ENCODE measurements around the gene IZUMO1.

The IZUMO1 gene

GRCh38 chr19:48708471-48708870 is 38.2 kb downstream of the IZUMO1 start:
- Histone ChIP-seq H3K4me1 (ENCODE audit: control insufficient read depth in 2 of 2, insufficient read depth in 1 of 2, low read depth in 1 of 2, low read length in 2 of 2) (peaks cover 4 to 6% of the 10 kb centered on the region in 2 donors), H2AFZ (ENCODE audit: low read length) (no peak overlapping the region)
- WGBS, 2 donors (ENCODE audit: extremely low coverage in 2 of 2, insufficient read length in 2 of 2, insufficient replicate concordance in 1 of 2) = no CpG with 5 or more reads among the region's 11 CpGs

GRCh38 chr19:48705431-48705830 is 41.3 kb downstream of the IZUMO1 start:
- Histone ChIP-seq H2BK5ac (ENCODE audit: low read length) (peak overlapping the region; percentile 13), H3K4ac (ENCODE audit: low read length) (no peak overlapping the region), H2BK120ac (ENCODE audit: low read depth, low read length) (no peak overlapping the region), H2BK15ac (ENCODE audit: low read length) (no peak overlapping the region), H2AFZ (ENCODE audit: low read length) (no peak overlapping the region), H4K8ac (ENCODE audit: low read depth, low read length) (no peak overlapping the region), H2AK5ac (ENCODE audit: low read depth, low read length) (no peak overlapping the region), H3K9ac (ENCODE audit: low read depth, low read length, poor library complexity) (no peak overlapping the region), H3K4me3 (ENCODE audit: low read length in 2 of 2) (no peak overlapping the region), H4K91ac (ENCODE audit: low read depth, low read length, poor library complexity) (no peak overlapping the region), H3K4me2 (ENCODE audit: insufficient read depth, low read length, poor library complexity, severe bottlenecking) (no peak overlapping the region), H3K79me1 (ENCODE audit: low read depth, low read length) (no peaks in the 10 kb centered on the region), H3K9me3 (replicated peaks in 1 of 2; ENCODE audit: control insufficient read depth in 2 of 2, insufficient read depth in 1 of 2, low read depth in 1 of 2, low read length in 2 of 2) (peaks cover 0 to 3% of the 10 kb centered on the region in 2 donors), H3K18ac (ENCODE audit: low read length) (no peak overlapping the region), H3K27ac (replicated peaks; ENCODE audit: low read length) (no peak overlapping the region), H3K36me3 (replicated peaks in 1 of 2; ENCODE audit: control insufficient read depth in 2 of 2, insufficient read depth in 2 of 2, low read length in 2 of 2) (peaks cover 0 to 2% of the 10 kb centered on the region in 2 donors), H3K4me1 (ENCODE audit: control insufficient read depth in 2 of 2, insufficient read depth in 1 of 2, low read depth in 1 of 2, low read length in 2 of 2) (no peaks in the 10 kb centered on the region), H2BK12ac (ENCODE audit: low read length) (no peak overlapping the region), H3K14ac (ENCODE audit: low read length) (no peak overlapping the region), H3K23ac (ENCODE audit: low read depth, low read length, poor library complexity) (no peak overlapping the region), H3K27me3 (ENCODE audit: control insufficient read depth in 3 of 3, insufficient read depth in 3 of 3, low read depth in 1 of 3, low read length in 3 of 3) (no peaks in the 10 kb centered on the region)
- no peak for DNase-seq (ENCODE audit: low spot score)
- no CpG with 5 or more reads among the region's 2 CpGs for WGBS, 2 donors (ENCODE audit: extremely low coverage in 2 of 2, insufficient read length in 2 of 2, insufficient replicate concordance in 1 of 2)

More at GRCh38 chr19:48708471-48708870, 38.2 kb downstream of the IZUMO1 start:
- H2AK5ac ChIP-seq (ENCODE audit: low read depth, low read length) = no peak overlapping the region
- no peak overlapping the region for H3K14ac ChIP-seq (ENCODE audit: low read length)
- no peak overlapping the region for H2BK12ac ChIP-seq (ENCODE audit: low read length)
- H2BK120ac ChIP-seq (ENCODE audit: low read depth, low read length) = no peak overlapping the region
- no peaks in the 10 kb centered on the region for H3K27me3 ChIP-seq (ENCODE audit: control insufficient read depth in 3 of 3, insufficient read depth in 3 of 3, low read depth in 1 of 3, low read length in 3 of 3)
- H3K79me1 ChIP-seq (ENCODE audit: low read depth, low read length) = no peaks in the 10 kb centered on the region
- no peak overlapping the region for H4K8ac ChIP-seq (ENCODE audit: low read depth, low read length)
- no peaks in the 10 kb centered on the region for H3K36me3 ChIP-seq (replicated peaks in 1 of 2; ENCODE audit: control insufficient read depth in 2 of 2, insufficient read depth in 2 of 2, low read length in 2 of 2)
- H3K9me3 ChIP-seq (replicated peaks in 1 of 2; ENCODE audit: control insufficient read depth in 2 of 2, insufficient read depth in 1 of 2, low read depth in 1 of 2, low read length in 2 of 2) = peaks cover 0 to 3% of the 10 kb centered on the region in 2 donors
- H3K27ac ChIP-seq (replicated peaks; ENCODE audit: low read length) = no peak overlapping the region
- no peak overlapping the region for H3K4me2 ChIP-seq (ENCODE audit: insufficient read depth, low read length, poor library complexity, severe bottlenecking)
- H2BK5ac ChIP-seq (ENCODE audit: low read length) = no peak overlapping the region
- H3K18ac ChIP-seq (ENCODE audit: low read length) = peak overlapping the region; percentile 49
- no peak for DNase-seq (ENCODE audit: low spot score)
- peak overlapping the region; percentile 12 for H3K23ac ChIP-seq (ENCODE audit: low read depth, low read length, poor library complexity)
- no peak overlapping the region for H2BK15ac ChIP-seq (ENCODE audit: low read length)
- no peak overlapping the region for H3K9ac ChIP-seq (ENCODE audit: low read depth, low read length, poor library complexity)
- H3K4me3 ChIP-seq (ENCODE audit: low read length in 2 of 2) = peak overlapping the region in 1 of 2 donors; percentile 52
- no peak overlapping the region for H3K4ac ChIP-seq (ENCODE audit: low read length)
- H4K91ac ChIP-seq (ENCODE audit: low read depth, low read length, poor library complexity) = no peak overlapping the region

GRCh38 chr19:48703316-48703715 is 43.4 kb downstream of the IZUMO1 start:
- Histone ChIP-seq H4K8ac (ENCODE audit: low read depth, low read length) (no peak overlapping the region), H2AFZ (ENCODE audit: low read length) (no peak overlapping the region), H3K9ac (ENCODE audit: low read depth, low read length, poor library complexity) (no peak overlapping the region), H2BK15ac (ENCODE audit: low read length) (no peak overlapping the region), H3K9me3 (replicated peaks in 1 of 2; ENCODE audit: control insufficient read depth in 2 of 2, insufficient read depth in 1 of 2, low read depth in 1 of 2, low read length in 2 of 2) (peaks cover 0 to 3% of the 10 kb centered on the region in 2 donors), H2BK120ac (ENCODE audit: low read depth, low read length) (no peak overlapping the region), H2BK5ac (ENCODE audit: low read length) (no peak overlapping the region), H3K79me1 (ENCODE audit: low read depth, low read length) (no peaks in the 10 kb centered on the region), H3K4me2 (ENCODE audit: insufficient read depth, low read length, poor library complexity, severe bottlenecking) (no peak overlapping the region), H3K4ac (ENCODE audit: low read length) (no peak overlapping the region), H4K91ac (ENCODE audit: low read depth, low read length, poor library complexity) (no peak overlapping the region), H3K4me1 (ENCODE audit: control insufficient read depth in 2 of 2, insufficient read depth in 1 of 2, low read depth in 1 of 2, low read length in 2 of 2) (no peaks in the 10 kb centered on the region), H3K4me3 (ENCODE audit: low read length in 2 of 2) (no peak overlapping the region), H3K27ac (replicated peaks; ENCODE audit: low read length) (no peak overlapping the region), H2BK12ac (ENCODE audit: low read length) (no peak overlapping the region), H3K18ac (ENCODE audit: low read length) (no peak overlapping the region), H3K23ac (ENCODE audit: low read depth, low read length, poor library complexity) (no peak overlapping the region), H3K14ac (ENCODE audit: low read length) (no peak overlapping the region), H3K27me3 (ENCODE audit: control insufficient read depth in 3 of 3, insufficient read depth in 3 of 3, low read depth in 1 of 3, low read length in 3 of 3) (peaks cover 0 to under 1% (median 0%) of the 10 kb centered on the region in 3 experiments), H2AK5ac (ENCODE audit: low read depth, low read length) (no peak overlapping the region), H3K36me3 (replicated peaks in 1 of 2; ENCODE audit: control insufficient read depth in 2 of 2, insufficient read depth in 2 of 2, low read length in 2 of 2) (peaks cover 0 to 2% of the 10 kb centered on the region in 2 donors)
- DNase-seq (ENCODE audit: low spot score) = no peak
- WGBS, 2 donors (ENCODE audit: extremely low coverage in 2 of 2, insufficient read length in 2 of 2, insufficient replicate concordance in 1 of 2) = no CpG with 5 or more reads among the region's 23 CpGs

GRCh38 chr19:48702701-48703100 is 44.0 kb downstream of the IZUMO1 start:
- H2AFZ ChIP-seq (ENCODE audit: low read length) = no peak overlapping the region
- H3K14ac ChIP-seq (ENCODE audit: low read length) = no peak overlapping the region
- no peak overlapping the region for H3K4me2 ChIP-seq (ENCODE audit: insufficient read depth, low read length, poor library complexity, severe bottlenecking)
- no CpG with 5 or more reads among the region's 13 CpGs for WGBS, 2 donors (ENCODE audit: extremely low coverage in 2 of 2, insufficient read length in 2 of 2, insufficient replicate concordance in 1 of 2)
- H3K36me3 ChIP-seq (replicated peaks in 1 of 2; ENCODE audit: control insufficient read depth in 2 of 2, insufficient read depth in 2 of 2, low read length in 2 of 2) = peaks cover 0 to 2% of the 10 kb centered on the region in 2 donors
- H2BK120ac ChIP-seq (ENCODE audit: low read depth, low read length) = no peak overlapping the region
- no peak overlapping the region for H3K27ac ChIP-seq (replicated peaks; ENCODE audit: low read length)
- H3K23ac ChIP-seq (ENCODE audit: low read depth, low read length, poor library complexity) = no peak overlapping the region
- no peaks in the 10 kb centered on the region for H3K4me1 ChIP-seq (ENCODE audit: control insufficient read depth in 2 of 2, insufficient read depth in 1 of 2, low read depth in 1 of 2, low read length in 2 of 2)
- no peaks in the 10 kb centered on the region for H3K79me1 ChIP-seq (ENCODE audit: low read depth, low read length)
- peaks cover 0 to 3% of the 10 kb centered on the region in 2 donors for H3K9me3 ChIP-seq (replicated peaks in 1 of 2; ENCODE audit: control insufficient read depth in 2 of 2, insufficient read depth in 1 of 2, low read depth in 1 of 2, low read length in 2 of 2)
- no peak overlapping the region for H2BK15ac ChIP-seq (ENCODE audit: low read length)
- H3K18ac ChIP-seq (ENCODE audit: low read length) = peak overlapping the region; percentile 38
- H2BK5ac ChIP-seq (ENCODE audit: low read length) = no peak overlapping the region
- H3K4ac ChIP-seq (ENCODE audit: low read length) = no peak overlapping the region
- no peak for DNase-seq (ENCODE audit: low spot score)
- no peak overlapping the region for H3K4me3 ChIP-seq (ENCODE audit: low read length in 2 of 2)
- peaks cover 0 to 5% (median 0%) of the 10 kb centered on the region in 3 experiments for H3K27me3 ChIP-seq (ENCODE audit: control insufficient read depth in 3 of 3, insufficient read depth in 3 of 3, low read depth in 1 of 3, low read length in 3 of 3)
- no peak overlapping the region for H2BK12ac ChIP-seq (ENCODE audit: low read length)
- H4K91ac ChIP-seq (ENCODE audit: low read depth, low read length, poor library complexity) = no peak overlapping the region
- no peak overlapping the region for H3K9ac ChIP-seq (ENCODE audit: low read depth, low read length, poor library complexity)
- H2AK5ac ChIP-seq (ENCODE audit: low read depth, low read length) = no peak overlapping the region
- no peak overlapping the region for H4K8ac ChIP-seq (ENCODE audit: low read depth, low read length)
